GM23338 (cell line): ENCODE data around the gene ACSM6.

Experiments used
- CTCF ChIP-seq, 2 experiments: fragments of 200-600 bp in 1 of 2; sonication (generic) in 1 of 2; conservative IDR thresholded peaks; 2 replicates each; pipeline versions ENCODE4 v1.5.1 to v1.6.1; 2016 to 2017; ENCODE audit warnings: antibody characterized with exemption in 2 of 2, low read depth in 2 of 2, mild to moderate bottlenecking in 2 of 2, moderate library complexity in 1 of 2
- EZH2 ChIP-seq: fragments of 200-600 bp; sonication (generic); IDR thresholded peaks from one replicate; pipeline ENCODE4 v1.8.0; 2017; ENCODE audit warnings: antibody characterized with exemption, mild to moderate bottlenecking, low read depth; ENCODE audit not compliant: unreplicated experiment
- POLR2AphosphoS5 ChIP-seq: IDR thresholded peaks from 2 replicates; pipeline ENCODE4 v1.6.1; 2016; ENCODE audit warnings: antibody characterized with exemption, low read depth
- STAT1 ChIP-seq: IDR thresholded peaks from one replicate; pipeline ENCODE4 v1.6.1; 2016; ENCODE audit warnings: antibody characterized with exemption; ENCODE audit not compliant: unreplicated experiment
- ZNF331 ChIP-seq: fragments of 250-450 bp; sonication (Bioruptor Pico); IDR thresholded peaks from 2 replicates; pipeline ENCODE4 v1.5.0; 2020; ENCODE audit warnings: low read depth, mild to moderate bottlenecking, moderate library complexity

GRCh38 chr10:95262763-95263518 lies 68.9 kb downstream of the ACSM6 start:
- TF ChIP-seq CTCF (conservative IDR thresholded peaks at IDR 0.05; ENCODE audit: low read depth in 2 of 2) (no peak), STAT1 (no peak), POLR2AphosphoS5 (no peak), EZH2 (no peak), ZNF331 (CRISPR knock-in tag) (no peak)
